PC-3 (cell line): ENCODE results near the gene HIP1R. TPM values are rescaled to one million over a fixed set of nuclear protein-coding genes. Genes with fewer than 3 reads are reported as not detected.

ENCODE experiments used
- ATAC-seq: fragments of 200-7000 bp; cut with Tn5 transposase; 2 replicates; pipeline ENCODE4 v1.9.1; 2020; ENCODE audit warnings: mild to moderate bottlenecking, moderate library complexity
- Bru-seq: library from RNA; stranded (reverse); fragments of 400-500 nt; gene quantifications from one replicate; lab custom pipeline; 2021; lab: Mats Ljungman, UMichigan
- BruChase-seq, 2 experiments: library from RNA; stranded (reverse); fragments of 400-500 nt; gene quantifications; one replicate each; lab custom pipeline; 2021; lab: Mats Ljungman, UMichigan
- BruUV-seq: library from RNA; stranded (reverse); fragments of 400-500 nt; replicated peaks from 2 replicates; lab custom pipeline; 2021; lab: Mats Ljungman, UMichigan
- CTCF ChIA-PET: fragments of 300-600 bp; sonication (Branson Sonifier 250); formaldehyde crosslinking; loops from one replicate; lab custom pipeline; 2022; ENCODE audit warnings: antibody characterized with exemption; lab: Charles Lee
- POLR2A ChIA-PET: fragments of 300-600 bp; sonication (Branson Sonifier 250); formaldehyde crosslinking; loops from one replicate; lab custom pipeline; 2022; ENCODE audit warnings: antibody characterized with exemption; ENCODE audit not compliant: unreplicated experiment; lab: Charles Lee
- DNase-seq: peaks from one replicate; pipeline ENCODE4 v3.0.0-alpha.2; 2015
- H2AFZ ChIP-seq: fragments of 300-600 bp; sonication (generic); 2 replicates; pipeline ENCODE4 v1.6.0; 2016; ENCODE audit warnings: antibody characterized with exemption, low read length
- H3F3A ChIP-seq: fragments of 300-600 bp; sonication (generic); one replicate; pipeline ENCODE4 v1.6.0; 2017; ENCODE audit warnings: antibody characterized with exemption, low read length, control low read depth, mild to moderate bottlenecking; ENCODE audit not compliant: unreplicated experiment
- H3K27ac ChIP-seq: fragments of 300-600 bp; sonication (generic); 2 replicates; pipeline ENCODE4 v1.5.1; 2016; ENCODE audit warnings: mild to moderate bottlenecking, low read length
- H3K27me3 ChIP-seq: fragments of 300-600 bp; sonication (generic); 2 replicates; pipeline ENCODE4 v1.6.1; 2016; ENCODE audit warnings: low read length, mixed read lengths
- H3K36me3 ChIP-seq: fragments of 300-600 bp; sonication (generic); 2 replicates; pipeline ENCODE4 v1.6.1; 2016; ENCODE audit warnings: low read depth, mixed run types, low read length, mixed read lengths
- H3K4me1 ChIP-seq: fragments of 300-600 bp; sonication (generic); 2 replicates; pipeline ENCODE4 v1.5.1; 2016; ENCODE audit warnings: low read length; ENCODE audit not compliant: insufficient read depth
- H3K4me2 ChIP-seq: fragments of 300-600 bp; sonication (generic); 2 replicates; pipeline ENCODE4 v1.6.0; 2016; ENCODE audit warnings: low read length
- H3K4me3 ChIP-seq: fragments of 300-600 bp; sonication (generic); 2 replicates; pipeline ENCODE4 v1.5.1; 2016; ENCODE audit warnings: mild to moderate bottlenecking, low read length, mixed read lengths
- H3K79me2 ChIP-seq: fragments of 300-600 bp; sonication (generic); 2 replicates; pipeline ENCODE4 v1.6.1; 2017; ENCODE audit warnings: low read length, mixed read lengths
- H3K9ac ChIP-seq: fragments of 300-600 bp; sonication (generic); 2 replicates; pipeline ENCODE4 v1.6.0; 2016; ENCODE audit warnings: mild to moderate bottlenecking, low read length
- H3K9me2 ChIP-seq: fragments of 300-600 bp; sonication (generic); replicated peaks from 2 replicates; pipeline ENCODE4 v1.6.1; 2016; ENCODE audit warnings: mixed run types, low read length, mixed read lengths
- H3K9me3 ChIP-seq: fragments of 300-600 bp; sonication (generic); 2 replicates; pipeline ENCODE4 v1.6.1; 2016; ENCODE audit warnings: low read length, mixed read lengths
- H4K20me1 ChIP-seq: fragments of 300-600 bp; sonication (generic); 2 replicates; pipeline ENCODE4 v1.6.1; 2016; ENCODE audit warnings: low read length, mixed read lengths
- EZH2 ChIP-seq: fragments of 300-600 bp; sonication (generic); IDR thresholded peaks from one replicate; pipeline ENCODE4 v1.6.1; 2017; ENCODE audit warnings: antibody characterized with exemption, mild to moderate bottlenecking, low read length; ENCODE audit not compliant: unreplicated experiment
- EZH2phosphoT487 ChIP-seq: fragments of 300-600 bp; sonication (generic); IDR thresholded peaks from 2 replicates; pipeline ENCODE4 v1.6.1; 2018; ENCODE audit warnings: mild to moderate bottlenecking, antibody characterized with exemption, low read length, borderline replicate concordance
- intact Hi-C: fragments of 100-400 bp; cut with micrococcal nuclease; formaldehyde crosslinking; loops from 2 replicates; pipeline ENCODE4 v1.9.0; 2023
- long read RNA-seq: library from polyadenylated mRNA; unstranded; transcript quantifications from one replicate; pipeline ENCODE4 v2.0.0, GENCODE V29; 2021; ENCODE audit not compliant: unreplicated experiment
- total RNA-seq: library from RNA; depleted of rRNA; stranded (reverse); fragments of >200 nt; gene quantifications from 2 replicates; pipeline ENCODE4 v1.2.3, GENCODE V29; 2014; rRNA removed
- TF ChIP-seq, protein P1 (sequence below): fragments of 300-600 bp; sonication (generic); conservative IDR thresholded peaks from 2 replicates; pipeline ENCODE4 v1.5.1; 2017; ENCODE audit warnings: antibody characterized with exemption, low read depth, mild to moderate bottlenecking, low read length

The HIP1R gene, protein sequence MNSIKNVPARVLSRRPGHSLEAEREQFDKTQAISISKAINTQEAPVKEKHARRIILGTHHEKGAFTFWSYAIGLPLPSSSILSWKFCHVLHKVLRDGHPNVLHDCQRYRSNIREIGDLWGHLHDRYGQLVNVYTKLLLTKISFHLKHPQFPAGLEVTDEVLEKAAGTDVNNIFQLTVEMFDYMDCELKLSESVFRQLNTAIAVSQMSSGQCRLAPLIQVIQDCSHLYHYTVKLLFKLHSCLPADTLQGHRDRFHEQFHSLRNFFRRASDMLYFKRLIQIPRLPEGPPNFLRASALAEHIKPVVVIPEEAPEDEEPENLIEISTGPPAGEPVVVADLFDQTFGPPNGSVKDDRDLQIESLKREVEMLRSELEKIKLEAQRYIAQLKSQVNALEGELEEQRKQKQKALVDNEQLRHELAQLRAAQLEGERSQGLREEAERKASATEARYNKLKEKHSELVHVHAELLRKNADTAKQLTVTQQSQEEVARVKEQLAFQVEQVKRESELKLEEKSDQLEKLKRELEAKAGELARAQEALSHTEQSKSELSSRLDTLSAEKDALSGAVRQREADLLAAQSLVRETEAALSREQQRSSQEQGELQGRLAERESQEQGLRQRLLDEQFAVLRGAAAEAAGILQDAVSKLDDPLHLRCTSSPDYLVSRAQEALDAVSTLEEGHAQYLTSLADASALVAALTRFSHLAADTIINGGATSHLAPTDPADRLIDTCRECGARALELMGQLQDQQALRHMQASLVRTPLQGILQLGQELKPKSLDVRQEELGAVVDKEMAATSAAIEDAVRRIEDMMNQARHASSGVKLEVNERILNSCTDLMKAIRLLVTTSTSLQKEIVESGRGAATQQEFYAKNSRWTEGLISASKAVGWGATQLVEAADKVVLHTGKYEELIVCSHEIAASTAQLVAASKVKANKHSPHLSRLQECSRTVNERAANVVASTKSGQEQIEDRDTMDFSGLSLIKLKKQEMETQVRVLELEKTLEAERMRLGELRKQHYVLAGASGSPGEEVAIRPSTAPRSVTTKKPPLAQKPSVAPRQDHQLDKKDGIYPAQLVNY
- total RNA-seq (46.1 and 83.6 TPM in 2 replicates), Bru-seq, nascent RNA (percentile 61 among the genes with signal in this experiment), BruChase-seq, experiment 1, labeled RNA remaining after a 6-hour chase (percentile 71 among the genes with signal in this experiment), BruChase-seq, experiment 2, labeled RNA remaining after a 2-hour chase (percentile 68 among the genes with signal in this experiment)
- long read RNA-seq, full-length matches to known transcripts, result 42 of 110 reads
- long read RNA-seq, partial matches to known transcripts, result 40 of 110 reads
- long read RNA-seq, other reads (novel, unspliced or antisense), result 28 of 110 reads

DNA sequence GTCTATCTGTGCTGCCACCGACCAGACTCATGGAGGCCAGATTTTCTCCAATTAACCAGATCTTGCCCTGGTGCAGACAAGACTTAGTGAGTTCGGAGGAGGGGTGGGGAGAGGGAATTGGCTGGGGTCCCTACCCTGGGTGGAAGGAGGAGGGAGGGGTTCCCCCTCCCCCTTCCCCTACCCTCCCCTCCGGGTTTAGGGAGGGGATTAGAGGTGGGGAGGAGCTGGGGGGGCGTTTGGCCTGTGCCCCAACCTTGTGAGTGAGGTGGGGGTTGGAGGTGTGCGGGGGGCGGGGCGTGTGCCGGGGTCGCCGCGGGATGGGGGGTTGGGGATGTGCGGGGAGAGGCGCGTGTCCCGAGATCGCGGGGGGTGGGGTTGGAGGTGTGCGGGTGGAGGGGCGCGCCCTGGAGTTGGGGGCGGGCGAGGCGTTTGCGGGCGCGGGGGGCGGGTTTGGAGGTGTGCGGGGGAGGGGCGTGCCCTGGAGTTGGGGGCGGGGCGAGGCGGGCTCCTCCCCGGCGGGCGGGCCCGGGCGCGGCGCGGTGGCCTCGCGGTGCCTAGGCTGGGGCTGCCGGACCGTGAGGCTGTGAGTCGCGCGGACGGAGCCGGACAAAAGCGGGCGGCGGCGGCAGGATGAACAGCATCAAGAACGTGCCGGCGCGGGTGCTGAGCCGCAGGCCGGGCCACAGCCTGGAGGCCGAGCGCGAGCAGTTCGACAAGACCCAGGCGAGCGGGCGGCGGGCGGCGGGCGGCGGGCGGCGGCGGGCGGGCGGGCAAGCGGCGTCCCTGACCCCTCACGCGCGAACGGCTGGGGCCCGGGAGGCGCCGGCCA, at the start of gene HIP1R:
Gene HIP1R (plus strand): TSS at position 537 of the 829 bp plus-strand sequence. CDS start 94 bp downstream, at position 631.
- Histone ChIP-seq H3K4me2 (peak within 1 kb of the TSS; percentile 100), H3K9ac (peak within 1 kb of the TSS; percentile 62), H3K4me1 (peaks cover 39% of the 10 kb centered on the region), H2AFZ (peak within 1 kb of the TSS; percentile 85), H3K4me3 (peak within 1 kb of the TSS; percentile 80), H3K27me3 (no peaks in the 10 kb centered on the region), H3K79me2 (peaks cover 43% of the 10 kb centered on the region), H3K36me3 (0 out of 2 replicates have a peak, but pooled peaks cover 3% of the 10 kb centered on the region), H3K9me3 (no peaks in the 10 kb centered on the region), H4K20me1 (no peaks in the 10 kb centered on the region), H3F3A (no peaks in the 10 kb centered on the region), H3K27ac (peak within 1 kb of the TSS; percentile 33), H3K9me2 (no peaks in the 10 kb centered on the region)
- TF ChIP-seq, protein P1, sequence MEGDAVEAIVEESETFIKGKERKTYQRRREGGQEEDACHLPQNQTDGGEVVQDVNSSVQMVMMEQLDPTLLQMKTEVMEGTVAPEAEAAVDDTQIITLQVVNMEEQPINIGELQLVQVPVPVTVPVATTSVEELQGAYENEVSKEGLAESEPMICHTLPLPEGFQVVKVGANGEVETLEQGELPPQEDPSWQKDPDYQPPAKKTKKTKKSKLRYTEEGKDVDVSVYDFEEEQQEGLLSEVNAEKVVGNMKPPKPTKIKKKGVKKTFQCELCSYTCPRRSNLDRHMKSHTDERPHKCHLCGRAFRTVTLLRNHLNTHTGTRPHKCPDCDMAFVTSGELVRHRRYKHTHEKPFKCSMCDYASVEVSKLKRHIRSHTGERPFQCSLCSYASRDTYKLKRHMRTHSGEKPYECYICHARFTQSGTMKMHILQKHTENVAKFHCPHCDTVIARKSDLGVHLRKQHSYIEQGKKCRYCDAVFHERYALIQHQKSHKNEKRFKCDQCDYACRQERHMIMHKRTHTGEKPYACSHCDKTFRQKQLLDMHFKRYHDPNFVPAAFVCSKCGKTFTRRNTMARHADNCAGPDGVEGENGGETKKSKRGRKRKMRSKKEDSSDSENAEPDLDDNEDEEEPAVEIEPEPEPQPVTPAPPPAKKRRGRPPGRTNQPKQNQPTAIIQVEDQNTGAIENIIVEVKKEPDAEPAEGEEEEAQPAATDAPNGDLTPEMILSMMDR, result no peak
- TF ChIP-seq EZH2phosphoT487 (no peak), EZH2 (no peak)
- DNase-seq, result peak; percentile 27
- CTCF ChIA-PET, result interaction anchor here (0.5 to 1.1 kb wide), 3 partner anchors 26 to 811 kb away, joined by 3 to 9 read pairs (median 4); no protein-coding TSS in a partner anchor
- POLR2A ChIA-PET, result interaction anchor here (0.7 kb wide), 1 partner anchor 10 kb away, joined by 7 read pairs; no protein-coding TSS in a partner anchor
- intact Hi-C loops, result loop anchor here (2.0 to 10.0 kb wide), 2 partner anchors 42 to 60 kb away; partner anchors contain the start of gene CCDC62
- peak; percentile 12 for ATAC-seq
- BruUV-seq, result no TSS peak

DNA sequence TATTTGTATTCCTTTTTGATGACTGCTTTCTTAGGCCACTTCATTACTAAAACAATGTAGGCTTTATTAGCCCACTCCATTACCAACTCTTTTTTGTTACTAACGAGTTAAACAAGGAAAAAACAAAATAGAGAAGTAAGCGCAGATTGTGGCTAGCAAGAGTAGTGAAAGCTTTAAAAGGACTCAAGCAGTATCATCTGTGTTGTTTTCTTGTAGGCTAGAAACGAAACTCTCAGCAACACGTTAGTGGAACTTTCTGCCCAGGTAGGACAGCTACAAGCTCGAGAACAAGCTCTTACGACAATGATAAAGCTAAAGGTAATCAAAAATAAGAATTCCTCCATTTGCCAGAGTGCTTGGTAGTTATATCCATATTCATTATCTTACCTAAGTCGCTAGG, 49.8 kb upstream of the HIP1R start:
- TF ChIP-seq EZH2 (no peak), EZH2phosphoT487 (no peak)
- TF ChIP-seq, protein P1, result no peak
- Histone ChIP-seq H3K4me3 (no peak overlapping the region), H4K20me1 (no peaks in the 10 kb centered on the region), H3K9me3 (no peaks in the 10 kb centered on the region), H3K27ac (no peak overlapping the region), H3F3A (no peaks in the 10 kb centered on the region), H2AFZ (no peak overlapping the region), H3K9me2 (no peaks in the 10 kb centered on the region), H3K36me3 (no peaks in the 10 kb centered on the region), H3K9ac (no peak overlapping the region), H3K4me1 (peaks cover 8% of the 10 kb centered on the region), H3K4me2 (no peak overlapping the region), H3K79me2 (no peaks in the 10 kb centered on the region), H3K27me3 (no peaks in the 10 kb centered on the region)
- intact Hi-C loops, result no loop called here
- DNase-seq (no peak), ATAC-seq (no peak)
- CTCF ChIA-PET, result interaction anchor here (0.6 kb wide), 1 partner anchor 454 kb away, joined by 3 read pairs; no protein-coding TSS in a partner anchor
- POLR2A ChIA-PET, result no interaction called here
- no TSS peak for BruUV-seq
